Renal cortex interstitium (tissue), 11 donors: ENCODE results near the gene GALNT2. TPM values are rescaled to one million over a fixed set of nuclear protein-coding genes. Genes with fewer than 3 reads are reported as not detected.

Experiments used
- DNase-seq, 11 donors: peaks; one replicate each; pipeline ENCODE4 v3.0.0-alpha.2; 2013; ENCODE audit warnings: low read depth in 9 of 11, low spot score in 4 of 11; ENCODE audit errors: extremely low read depth in 1 of 11
- polyA plus RNA-seq, 3 donors: library from polyadenylated mRNA; unstranded; fragments of 120-200 nt; gene quantifications; one replicate each; pipeline ENCODE4 v1.2.1, GENCODE V29; 2013; ENCODE audit not compliant: insufficient read length in 3 of 3

The GALNT2 gene
- polyA plus RNA-seq, 3 donors: 57.1 to 65.1 (median 59.2) TPM

DNA sequence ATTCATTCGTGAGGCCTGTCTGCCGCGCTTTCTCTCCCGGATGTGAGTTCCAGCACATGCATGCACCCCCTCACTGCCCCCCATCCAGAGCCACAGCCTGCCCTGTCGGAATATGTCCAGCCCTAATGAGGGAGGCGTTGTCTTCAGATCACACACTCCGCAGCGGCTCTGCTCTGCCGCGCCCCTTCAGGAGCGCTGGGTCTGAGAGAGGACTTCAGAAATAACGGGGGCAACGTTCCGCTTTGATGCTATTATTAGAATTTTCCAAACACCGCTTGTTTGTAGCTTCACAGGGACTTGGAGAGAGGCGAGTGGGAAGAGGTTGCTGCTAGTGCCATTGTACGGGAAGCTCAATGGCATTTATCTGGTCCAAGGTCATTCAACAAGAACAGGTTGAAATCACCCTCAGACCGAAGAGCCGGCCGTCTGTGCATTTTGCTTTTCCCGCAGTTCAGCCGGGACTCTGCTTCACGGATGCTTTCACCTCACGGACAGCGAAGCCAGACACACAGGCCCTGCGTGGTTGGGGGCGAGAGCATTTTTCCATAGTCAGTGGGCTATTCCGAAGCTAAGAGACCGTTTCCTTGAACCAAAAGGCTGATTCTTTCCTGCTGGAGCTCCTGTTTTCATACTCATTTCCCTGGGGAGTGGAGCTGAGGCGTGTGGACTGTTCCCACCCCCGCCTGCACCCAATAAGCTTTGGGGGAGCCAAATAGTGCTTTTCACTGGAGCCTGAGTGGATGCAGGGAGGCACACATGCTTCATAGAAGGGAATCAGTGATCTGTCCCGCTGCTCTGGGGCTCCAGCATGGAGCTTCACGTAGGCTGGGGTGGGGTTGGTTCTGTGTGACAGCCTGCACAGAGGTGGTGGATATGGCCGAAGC lies 69.7 kb downstream of the GALNT2 start:
- no peak for DNase-seq

DNA sequence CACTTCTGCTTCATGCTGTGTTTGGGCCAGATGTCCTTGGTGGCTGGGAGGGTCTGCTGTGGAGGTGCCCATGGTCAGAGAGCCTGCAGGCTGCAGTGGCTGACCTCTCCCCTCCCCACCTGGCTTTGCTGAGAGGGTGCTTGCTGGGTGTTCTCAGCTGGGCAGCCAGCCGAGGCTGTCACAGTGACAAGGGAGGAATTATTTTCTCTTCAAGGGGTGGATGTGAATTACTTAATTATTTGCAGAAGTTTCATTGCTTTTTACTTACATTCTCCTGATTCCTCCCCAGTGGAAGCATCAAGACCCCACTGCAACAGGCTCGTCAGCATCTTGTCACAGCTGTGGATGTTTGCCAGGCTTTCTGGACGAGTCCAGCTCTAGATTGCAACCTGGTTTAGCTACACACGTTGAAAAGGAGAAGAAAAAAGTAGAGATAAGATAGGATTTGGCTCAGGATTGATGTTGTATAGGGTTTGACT lies 70.3 kb downstream of the GALNT2 start:
- DNase-seq: no peak

DNA sequence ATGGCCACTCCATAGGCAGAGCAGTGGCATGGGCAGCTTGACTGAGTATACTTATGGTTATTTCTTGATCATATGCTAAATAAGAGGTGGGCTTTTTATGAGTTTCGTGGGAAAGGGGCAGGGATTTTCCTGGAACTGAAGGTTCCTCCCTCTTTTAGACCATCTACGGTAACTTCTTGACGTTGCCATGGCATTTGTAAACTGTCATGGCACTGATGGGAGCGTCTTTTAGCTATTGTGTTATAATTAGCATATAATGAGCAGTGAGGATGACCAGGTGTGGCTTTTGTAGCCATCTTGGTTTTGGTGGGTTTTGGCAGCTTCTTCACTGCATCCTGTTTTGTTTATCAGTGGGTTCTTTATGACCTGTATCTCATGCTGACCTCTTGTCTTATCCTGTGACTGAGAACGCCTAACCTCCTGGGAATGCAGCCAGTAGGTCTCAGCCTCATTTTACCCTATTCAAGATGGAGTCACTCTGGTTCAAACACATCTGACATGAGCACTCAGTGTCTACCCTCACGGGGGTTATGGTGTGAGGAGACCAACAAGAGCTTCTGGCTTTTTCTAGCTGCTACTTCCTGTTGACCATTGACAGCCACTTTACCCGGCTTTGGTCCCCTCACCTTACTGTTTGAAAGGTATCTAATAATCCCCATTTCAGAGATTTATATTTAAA lies 71.7 kb downstream of the GALNT2 start:
- DNase-seq: no peak

DNA sequence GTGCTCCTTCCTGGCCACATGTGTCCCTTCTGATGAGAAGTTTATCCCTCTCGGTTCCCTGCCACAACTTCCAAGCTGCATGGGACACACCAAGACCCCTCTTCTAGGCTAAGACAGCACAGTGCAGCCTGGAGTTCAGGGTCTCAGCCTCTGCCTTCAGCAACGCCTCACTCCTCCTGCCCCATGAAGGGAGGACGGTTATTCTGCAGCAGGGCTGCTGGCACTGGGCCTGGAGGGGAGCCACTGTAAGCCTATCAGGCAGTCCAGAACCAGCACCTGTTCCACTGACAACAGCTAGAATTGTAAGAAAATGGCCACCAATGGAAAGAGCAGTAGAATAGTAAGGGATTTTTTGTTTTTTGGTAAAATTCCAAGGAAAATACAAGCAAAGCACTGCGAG lies 72.3 kb downstream of the GALNT2 start:
- no peak for DNase-seq

DNA sequence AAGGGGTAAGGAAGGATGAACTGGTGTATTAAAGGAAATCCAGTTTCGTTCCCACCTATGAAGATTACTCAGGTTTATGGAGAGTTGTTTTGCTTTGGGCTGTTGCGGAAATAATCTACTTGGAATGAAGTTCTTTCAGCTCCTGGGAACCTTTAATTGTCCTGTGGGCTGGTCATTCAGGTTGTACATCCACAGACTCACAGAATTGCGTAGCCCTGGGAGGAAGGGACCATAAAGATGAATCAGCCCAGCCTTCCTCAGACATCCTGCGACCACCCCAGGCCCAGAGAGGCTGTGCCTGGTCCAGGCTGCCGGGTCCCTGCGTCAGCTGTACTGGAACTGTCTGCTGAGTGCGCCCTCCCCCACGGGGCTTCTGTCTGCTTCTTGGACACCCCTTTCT lies 72.7 kb downstream of the GALNT2 start:
- DNase-seq: no peak

DNA sequence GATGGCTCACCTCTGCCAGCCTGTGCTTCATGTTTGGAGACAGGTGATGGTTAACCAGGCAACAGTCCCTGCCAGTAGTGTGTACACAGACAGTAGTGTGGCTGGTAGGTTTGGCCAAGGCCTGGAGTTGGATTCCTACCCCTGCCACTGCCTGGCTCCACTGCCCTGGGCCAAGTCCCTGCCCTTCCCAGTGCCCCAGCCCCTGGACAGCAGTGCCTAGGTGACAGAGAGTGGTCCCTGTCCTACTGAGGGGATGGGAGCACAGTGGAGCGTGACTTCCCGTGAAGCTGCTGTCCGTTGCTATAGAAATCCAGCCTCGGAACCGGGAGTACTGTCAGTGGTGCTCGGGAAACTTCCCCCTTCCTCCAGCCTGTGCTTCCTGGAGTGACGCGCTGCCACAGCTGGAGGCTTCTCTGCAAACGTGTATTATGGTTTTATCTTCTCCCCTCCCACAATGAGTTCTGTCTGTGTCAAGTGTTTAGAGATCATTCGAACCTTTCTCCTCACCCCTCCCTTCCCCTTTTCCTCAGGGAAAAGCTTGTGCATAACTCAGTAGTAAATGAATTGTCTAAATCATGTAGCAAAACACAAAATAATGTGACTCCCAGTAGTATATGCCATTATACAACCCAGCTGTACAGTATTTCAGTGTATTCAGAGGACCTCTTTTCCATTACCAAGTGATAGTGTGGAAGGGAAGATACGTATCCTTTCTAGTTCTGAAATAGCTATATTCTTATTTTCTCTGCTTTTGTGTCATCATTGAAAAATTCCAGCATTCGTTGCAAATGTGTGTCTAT lies 73.4 kb downstream of the GALNT2 start:
- DNase-seq: peak in 3 of 11 donors; percentile 50 to 58 (median 54)

DNA sequence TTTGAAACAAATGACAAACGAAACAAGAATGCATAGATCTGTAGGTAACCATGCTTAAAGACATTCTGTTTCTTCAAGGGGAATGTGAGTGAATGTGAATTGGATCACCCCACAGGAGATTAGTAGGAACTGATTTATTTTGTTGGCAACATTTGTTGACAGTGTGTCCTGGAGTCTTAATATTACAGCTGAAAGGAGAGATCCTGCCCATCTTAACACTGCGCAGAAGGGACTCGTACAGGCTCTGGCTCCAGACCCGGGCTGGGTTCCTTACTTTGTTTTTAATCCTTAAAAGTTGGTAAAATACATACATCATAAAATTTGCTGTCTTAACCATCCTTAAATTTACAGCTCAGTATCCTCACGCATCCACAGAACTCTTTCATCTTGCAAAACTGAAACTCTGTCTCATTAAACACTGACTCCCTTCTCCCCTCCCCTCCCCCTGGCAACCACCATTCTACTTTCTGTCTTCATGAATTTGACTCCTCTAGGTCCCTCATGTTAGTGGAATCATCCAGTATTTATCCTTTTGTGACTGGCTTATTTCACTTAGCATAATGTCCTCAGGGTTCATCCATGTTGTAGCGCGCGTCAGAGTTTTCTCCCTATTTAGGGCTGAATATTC lies 74.1 kb downstream of the GALNT2 start:
- no peak for DNase-seq

DNA sequence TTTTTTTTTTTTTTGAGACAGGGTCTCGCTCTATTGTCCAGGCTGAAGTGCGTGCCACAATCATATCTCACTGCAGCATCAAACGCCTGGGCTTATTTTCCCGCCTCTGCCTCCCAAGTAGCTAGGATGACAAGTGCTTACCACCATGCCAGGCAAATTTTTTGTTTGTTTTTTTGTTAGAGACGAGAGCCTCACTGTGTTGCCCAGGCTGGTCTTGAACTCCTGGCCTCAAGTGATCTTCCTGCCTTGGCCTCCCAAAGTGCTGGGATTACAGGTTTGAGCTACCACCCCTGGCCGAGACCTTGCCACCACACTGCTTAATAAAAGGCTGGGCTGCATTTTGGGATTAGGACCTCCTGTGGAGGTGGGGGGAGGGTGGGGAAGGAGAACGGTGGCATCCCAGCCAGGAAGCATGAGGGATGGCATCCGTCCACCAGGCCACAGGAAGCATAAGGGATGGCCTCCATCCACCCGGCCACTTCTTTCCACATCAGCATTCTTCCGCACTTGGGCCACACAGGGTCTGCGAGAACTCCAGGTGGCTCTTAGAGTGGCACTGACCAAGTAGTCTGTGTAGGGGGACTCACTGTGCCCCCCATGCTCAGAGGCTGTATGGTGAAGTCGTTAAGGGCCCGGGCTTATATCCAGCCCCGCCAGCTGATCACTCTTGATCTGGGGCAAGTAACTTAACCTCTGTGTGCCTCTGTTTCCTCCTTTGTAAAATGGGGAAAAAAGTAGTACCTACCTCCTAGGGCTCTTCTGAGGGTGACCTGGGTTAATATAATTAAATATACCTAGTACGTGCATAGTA lies 75.0 kb downstream of the GALNT2 start:
- no peak for DNase-seq

DNA sequence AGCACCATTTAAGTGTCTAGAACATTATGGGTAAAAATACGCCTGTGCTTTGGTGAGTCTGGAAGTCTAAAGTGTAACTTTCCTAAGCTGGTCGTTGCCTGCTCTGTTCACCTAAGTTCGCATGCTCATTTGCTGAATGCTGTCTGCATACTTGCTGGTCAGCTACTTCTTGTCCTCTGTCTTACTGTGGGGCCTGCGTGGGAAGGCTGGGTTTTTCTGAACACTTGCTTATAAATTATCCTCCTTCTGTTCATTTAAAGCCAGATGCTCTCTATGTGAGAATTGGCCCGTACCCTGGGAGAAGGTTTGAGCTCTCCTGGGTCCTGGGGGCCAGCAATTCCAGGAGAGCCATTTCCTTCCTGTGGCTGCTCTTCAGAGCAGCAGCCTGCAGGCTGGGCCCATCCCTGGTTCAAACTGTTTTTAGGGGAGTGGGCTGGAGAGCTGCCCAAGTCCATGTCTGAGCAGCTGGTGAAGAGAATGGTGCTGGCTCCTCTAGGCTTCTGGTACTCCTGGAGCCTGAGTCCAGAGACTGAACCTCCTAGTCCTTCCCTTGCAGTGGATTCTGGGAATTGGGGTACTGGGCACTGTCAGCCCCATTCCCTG lies 75.7 kb downstream of the GALNT2 start:
- no peak for DNase-seq

DNA sequence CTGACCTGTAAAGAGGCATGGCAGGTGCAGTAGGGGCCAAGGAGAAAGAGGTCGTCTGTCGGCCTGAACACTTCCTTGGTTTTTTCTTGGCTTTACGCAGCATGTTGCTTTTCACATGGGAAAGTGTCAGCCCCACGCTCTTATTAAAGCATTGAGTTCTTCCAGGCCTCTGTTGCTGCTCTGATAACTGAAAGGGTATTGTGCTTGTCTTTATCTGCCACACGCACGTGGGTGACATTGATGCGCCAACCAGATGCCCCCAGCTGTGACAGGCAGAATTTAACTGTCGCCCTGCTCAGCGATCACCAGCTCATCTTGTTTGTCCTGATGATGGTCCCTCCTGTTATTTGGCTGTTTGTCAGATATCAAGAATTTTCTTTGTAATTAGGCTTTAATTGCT lies 76.5 kb downstream of the GALNT2 start:
- DNase-seq: no peak

DNA sequence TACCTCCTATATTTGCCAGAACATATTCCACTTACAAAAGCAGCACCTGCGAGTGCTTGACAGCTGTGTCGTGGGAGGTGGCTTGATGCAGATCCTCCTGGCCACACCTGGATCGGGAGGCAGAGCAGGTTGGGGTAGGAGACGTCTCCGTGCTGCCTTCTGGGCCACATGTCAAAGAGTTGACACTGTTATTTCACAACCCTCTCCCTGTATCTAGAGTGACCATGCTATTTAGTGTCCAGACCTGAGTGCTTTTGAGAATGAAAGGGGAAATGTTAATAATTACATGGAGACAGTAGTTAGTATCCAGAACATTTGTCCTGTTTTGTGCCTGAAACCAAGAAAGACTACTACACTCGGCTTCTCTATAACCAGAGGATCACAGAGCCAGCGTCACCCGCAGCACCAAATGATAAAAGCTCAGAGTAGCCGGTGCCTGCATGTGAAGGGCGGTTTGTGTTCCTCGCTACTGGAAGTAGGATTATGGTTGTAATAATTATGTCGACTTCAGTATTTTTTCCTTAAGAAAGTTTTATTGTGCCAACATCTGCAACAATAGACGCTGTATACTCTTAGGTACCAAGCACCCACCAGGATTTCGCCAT lies 77.1 kb downstream of the GALNT2 start:
- no peak for DNase-seq

DNA sequence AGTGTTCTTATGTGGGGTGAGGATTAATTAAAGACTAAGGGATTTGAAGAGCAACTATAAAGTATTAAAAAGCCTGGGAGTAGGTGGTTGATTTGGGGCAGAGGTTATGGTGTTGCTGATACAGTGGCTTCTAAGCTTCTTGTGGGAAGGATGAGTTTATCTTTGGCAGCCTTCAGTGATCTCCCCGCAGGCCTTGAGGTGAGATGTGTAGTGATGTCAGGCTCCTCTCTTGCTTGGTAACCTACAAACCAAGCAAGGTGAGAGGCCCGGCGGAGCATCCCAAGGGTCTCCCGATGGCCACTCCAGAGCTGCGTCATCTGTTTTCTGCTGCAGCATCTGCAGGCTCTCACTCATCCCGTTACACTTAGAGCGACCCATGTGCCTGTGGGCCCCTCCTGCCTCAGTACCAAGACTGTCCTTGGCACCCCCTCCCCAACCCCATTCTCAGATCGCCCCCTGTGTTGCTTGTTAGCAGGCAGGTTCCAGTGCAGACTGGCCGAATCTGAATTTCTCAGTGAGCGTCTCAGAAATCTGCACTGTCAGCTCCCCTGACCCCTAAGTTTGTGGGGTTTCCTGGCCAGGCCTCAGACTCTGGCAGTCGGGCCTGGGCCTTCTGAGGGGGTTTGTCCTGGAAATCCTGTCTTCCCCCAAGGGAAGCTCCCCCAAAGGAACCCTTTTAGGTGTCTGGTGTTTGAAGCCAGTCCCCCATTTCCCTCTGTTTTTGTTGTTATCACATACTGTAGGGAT lies 77.9 kb downstream of the GALNT2 start:
- DNase-seq: no peak

DNA sequence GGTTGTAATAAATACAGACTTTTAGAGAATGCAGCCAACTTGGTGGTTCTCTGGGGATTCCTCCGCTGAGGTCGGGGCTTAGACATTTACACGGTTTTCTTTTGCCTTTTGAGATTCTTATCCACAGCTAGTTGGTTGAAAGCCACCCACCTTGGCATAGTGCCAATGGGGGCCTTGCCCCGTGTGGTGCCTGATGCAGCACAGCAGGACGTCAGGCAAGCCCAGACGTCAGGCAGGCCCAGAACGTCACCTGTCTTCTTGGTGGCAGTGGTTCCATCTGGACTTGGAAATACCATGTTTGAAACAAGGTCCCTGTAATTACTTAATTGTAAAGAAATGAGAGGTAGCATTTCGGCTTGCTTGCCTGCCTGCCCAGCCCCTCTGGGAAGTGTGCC lies 78.5 kb downstream of the GALNT2 start:
- DNase-seq: no peak

DNA sequence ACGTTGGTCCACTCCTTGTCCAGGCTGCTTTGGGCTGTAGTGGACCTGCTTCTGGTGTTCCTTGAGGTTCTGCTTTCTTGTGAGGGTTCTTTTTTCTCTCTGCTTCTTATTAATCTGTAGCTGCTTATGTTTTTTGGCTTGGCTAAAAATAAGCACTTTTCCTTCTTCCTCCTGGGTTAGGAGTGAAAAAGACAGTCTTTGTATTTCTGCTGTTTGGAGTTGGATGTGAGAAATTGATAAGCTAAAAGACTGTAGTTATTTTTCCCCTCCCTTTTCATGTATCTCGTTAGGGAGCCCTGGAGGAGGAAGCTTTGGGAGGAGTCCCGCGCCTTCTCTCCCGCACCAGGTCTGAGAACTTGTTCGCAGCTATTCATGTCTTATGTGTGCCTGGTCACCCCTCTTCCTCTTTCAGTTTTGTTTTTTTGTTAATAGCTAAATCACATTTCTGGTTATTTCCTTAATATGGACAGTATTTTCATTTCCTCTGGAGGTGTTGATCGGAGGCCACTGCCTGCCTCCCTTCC lies 79.0 kb downstream of the GALNT2 start:
- no peak for DNase-seq

DNA sequence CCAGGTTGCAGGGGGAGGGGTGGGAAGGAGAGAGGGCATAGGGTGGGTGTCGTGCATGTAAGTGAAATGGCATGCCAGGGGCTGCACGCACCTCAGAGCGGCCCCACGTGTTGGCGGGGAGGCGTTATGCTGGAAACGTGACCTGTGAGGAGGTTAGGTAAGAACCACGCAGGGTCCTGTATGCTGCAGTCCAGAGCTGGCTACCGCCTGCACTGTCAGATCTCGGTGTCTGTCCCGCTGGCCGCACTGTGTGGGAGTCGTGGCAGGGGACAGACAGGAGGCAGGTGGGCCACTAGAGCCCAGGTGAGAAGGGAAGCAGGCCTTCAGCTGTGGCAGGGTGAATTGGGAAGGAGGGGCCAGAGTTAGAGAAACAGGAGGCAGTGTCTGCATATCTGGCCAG lies 79.7 kb downstream of the GALNT2 start:
- DNase-seq: no peak

DNA sequence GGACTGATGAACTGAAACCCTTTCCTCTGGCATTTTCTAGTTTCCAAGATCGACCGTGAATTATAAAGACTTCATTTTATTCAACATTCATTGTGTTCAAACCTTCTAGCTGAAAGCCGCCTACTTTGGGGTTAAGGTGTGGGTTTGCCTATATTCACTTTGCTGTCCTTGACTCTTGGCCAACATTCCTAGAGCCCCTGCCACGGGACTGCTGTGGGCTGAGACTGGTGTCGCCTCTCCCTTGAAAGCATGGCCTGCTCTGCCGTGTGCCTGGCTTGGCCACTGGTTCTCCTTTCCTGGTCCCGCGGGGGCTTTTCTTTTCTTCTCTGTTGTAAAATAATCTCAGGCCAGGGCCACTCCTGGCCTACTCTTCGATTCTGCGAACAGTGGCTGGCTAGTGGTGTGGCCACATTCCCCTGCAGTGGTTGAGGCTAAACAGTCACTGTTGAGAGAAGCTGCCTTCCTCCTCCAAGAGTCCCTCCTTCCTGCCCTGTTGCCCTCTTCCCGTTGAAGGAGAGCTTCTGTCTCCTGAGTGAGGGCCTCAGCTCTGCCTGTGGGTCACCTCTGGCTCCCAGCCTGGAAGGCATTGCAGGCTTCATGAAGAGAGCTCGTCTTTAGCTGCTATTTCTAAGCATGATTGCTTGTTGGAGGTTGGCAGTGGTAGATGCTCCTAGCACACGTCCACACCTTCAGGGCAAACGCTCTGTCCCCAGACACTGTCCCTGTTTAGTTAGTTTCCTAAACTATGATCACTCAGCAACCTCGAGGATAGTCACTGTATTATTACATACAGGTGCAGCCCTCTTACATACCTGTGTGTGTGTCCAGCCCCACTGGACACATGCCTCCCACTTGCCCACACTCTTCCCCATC lies 80.5 kb downstream of the GALNT2 start:
- DNase-seq: no peak
